OCI-LY1 (cell line): ENCODE measurements around the gene OLR1.

Experiments used
- CTCF ChIP-seq: fragments of 200-600 bp; sonication (generic), shearing (Covaris generic); IDR thresholded peaks from 2 replicates; pipeline ENCODE4 v1.5.1; 2017; ENCODE audit warnings: mild to moderate bottlenecking, antibody characterized with exemption, low read length, moderate library complexity, mixed read lengths
- EZH2 ChIP-seq: fragments of 200-600 bp; sonication (generic), shearing (Covaris generic); IDR thresholded peaks from 2 replicates; pipeline ENCODE4 v1.8.0; 2017; ENCODE audit warnings: borderline replicate concordance, mixed run types, mild to moderate bottlenecking, antibody characterized with exemption, low read length, moderate library complexity, mixed read lengths

- TF ChIP-seq CTCF = no peak
- TF ChIP-seq EZH2 = no peak
Observed at GRCh38 chr12:10174986-10175614, 3.2 kb upstream of the OLR1 start.
